ENCODE measurements around the gene C19orf47.

The C19orf47 gene

DNA sequence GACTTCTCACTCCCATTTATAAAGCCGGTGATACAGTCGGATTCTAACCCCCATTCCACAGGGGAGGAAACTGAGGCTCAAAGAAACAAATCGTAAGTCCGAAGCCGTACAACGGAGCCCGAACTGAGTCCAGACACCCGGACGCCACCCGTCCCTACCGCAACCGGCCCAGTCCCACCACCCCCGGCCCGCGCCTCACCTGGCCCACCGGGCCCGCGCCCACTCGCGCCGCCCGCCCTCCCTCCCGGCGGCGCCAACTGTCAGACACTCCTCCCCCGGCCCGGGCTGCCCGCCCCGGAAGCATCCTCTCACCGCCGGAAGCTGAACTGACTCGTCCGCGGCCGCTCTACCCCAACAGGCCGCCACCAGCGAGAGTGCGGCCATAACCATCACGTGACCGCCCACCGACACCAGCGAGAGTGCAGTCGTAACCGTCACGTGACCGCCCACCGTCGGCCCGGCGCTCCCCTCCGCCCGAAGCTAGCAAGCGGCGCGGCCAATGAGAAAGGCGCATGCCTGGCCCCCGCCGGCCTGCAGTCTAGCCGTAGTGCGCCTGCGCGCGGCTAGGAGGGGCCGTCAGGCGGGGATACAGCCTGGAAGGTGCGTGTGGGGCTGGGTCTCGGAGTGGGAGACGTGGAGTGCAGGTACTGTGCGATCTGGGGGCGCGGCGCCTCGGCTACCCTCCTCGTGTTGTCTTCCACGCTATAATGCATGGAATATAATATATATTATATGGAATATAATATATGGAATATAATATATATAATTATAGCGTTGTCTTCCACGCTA is at the start of gene C19orf47, which contains the start of gene PLD3:
TSS of gene C19orf47 (minus strand) at position 273 of the 789 bp plus-strand sequence. CDS start 6,540 bp downstream, outside the sequence.
TSS of gene PLD3 (plus strand) at position 571 of the 789 bp plus-strand sequence. CDS start 17,789 bp downstream, outside the sequence.
- DNase-seq: peak; percentile 80

- no peak for DNase-seq
Measured at GRCh38 chr19:40397568-40397906, 49.3 kb upstream of the C19orf47 start.

GRCh38 chr19:40396886-40397567 is 48.8 kb upstream of the C19orf47 start:
- DNase-seq: no peak

- no peak for DNase-seq
Measured at GRCh38 chr19:40395956-40396355, 47.8 kb upstream of the C19orf47 start.

- DNase-seq: no peak
Measured at GRCh38 chr19:40394816-40395210, 46.6 kb upstream of the C19orf47 start.

GRCh38 chr19:40393894-40394815 is 46.0 kb upstream of the C19orf47 start:
- DNase-seq: no peak

DNA sequence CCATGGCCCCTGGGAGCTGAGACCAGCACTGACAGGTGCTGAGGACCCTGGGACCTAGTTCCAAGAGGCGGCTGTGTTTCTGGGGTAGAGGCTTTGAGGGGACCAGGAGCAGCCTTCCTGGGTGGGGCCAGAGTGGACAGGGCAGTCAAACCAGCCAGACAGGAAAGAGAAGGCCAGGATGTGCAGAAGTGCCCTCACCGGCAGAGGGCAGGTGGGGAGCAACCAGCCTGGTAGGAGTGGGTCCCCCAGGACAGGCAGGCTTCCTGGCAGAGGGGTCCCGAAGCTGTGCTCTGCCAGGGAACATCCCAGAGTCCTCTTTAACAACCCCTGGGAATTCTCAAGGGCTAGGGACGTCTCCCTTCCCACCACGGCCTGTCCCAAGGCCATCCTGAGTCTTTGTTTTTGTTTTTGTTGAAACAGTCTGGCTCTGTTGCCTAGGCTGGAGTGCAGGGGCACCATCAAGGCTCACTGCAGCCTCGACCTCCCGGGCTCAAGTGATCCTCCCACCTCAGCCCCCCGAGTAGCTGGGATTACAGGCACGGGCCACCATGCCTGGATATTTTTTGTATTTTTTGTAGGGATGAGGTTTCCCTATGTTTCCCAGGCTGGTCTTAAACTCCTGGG is 44.8 kb upstream of the C19orf47 start:
- no peak for DNase-seq

DNA sequence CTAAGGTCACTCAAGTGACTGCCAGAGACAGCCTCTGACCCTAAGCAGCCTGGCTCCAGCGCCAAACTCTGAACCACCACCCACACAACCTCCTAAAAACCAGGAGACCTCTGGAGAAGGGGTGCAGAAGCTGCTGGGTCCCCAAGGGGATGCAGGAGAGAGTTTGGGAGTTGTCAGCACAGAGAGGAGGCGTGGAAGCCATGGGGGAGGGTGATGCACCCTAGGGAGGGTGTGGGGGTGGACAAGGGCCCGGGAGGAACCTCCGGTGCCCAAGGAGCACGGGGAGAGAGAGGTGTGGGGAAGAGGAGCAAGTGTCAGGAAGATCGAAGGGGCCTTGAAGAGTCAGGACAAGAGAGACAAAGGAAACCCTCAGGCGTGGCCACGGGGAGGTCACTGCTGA is 43.9 kb upstream of the C19orf47 start:
- DNase-seq: no peak

DNA sequence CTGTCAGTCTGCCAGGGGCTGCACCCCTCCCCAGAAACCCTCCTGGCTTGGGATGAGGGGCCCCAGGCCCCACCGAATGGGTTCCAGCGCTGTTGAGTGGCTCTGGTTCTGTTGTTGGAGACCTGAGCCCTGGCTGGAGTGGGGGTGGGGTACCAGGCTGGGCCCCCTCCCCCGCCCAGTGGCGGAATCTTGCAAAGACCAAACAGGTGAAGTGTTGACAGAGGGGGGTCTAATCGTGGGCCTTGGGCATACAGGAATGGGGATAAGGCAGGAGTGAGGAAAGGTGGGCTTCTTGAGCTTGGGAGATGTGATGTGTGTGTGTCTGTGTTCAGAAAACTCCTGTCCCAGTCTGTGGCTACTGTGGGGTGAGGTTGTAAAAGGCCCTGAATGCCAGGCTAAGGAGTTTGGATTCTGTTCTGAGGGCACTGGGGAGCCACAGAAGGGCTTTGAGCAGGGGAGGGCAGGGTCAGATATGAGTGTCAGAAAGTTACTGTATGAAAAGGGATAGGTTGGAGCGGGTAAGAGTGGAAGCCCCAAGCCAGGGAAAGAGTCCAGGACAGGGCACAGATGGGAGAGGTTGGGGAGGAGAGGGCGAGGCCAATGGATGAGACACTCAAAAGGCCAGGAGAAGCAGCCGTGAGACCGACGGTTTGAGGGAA is 42.0 kb upstream of the C19orf47 start, which contains the start of gene HIPK4:
TSS of gene HIPK4 (minus strand) at position 98 of the 659 bp plus-strand sequence. CDS start 279 bp downstream, outside the sequence.
- no peak for DNase-seq

DNA sequence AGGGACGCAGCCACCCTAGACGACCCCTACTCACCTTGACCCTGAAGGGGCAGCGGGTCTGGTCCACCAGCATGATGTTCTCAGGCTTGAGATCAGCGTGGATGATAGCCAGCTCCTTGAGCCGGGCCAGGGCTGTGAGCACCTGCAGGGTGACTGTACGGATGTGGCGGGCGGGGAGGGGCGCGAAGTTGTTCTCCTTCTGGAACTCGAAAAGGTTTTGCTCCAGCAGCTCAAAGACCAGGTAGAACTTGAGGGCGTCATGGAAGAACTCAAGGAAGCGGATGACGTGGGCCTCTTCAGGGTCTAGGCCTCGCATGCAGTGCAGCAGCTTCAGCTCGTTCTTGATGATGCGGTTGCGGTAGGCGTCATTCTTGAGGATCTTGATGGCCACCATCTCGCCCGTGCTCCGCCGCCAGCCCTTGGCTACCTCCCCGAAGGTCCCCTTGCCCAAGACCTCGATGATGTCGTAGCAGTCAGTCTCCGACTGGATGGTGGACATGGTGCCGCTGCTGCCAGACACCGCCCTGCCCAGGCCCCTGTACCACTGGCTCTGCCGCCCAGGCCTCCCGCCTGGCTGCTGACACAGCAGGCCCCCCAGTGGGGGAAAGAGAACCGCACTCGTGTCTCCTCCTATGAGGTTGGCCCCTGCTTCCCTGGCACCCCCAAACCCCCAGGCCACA is 41.3 kb upstream of the C19orf47 start:
- DNase-seq: no peak

DNA sequence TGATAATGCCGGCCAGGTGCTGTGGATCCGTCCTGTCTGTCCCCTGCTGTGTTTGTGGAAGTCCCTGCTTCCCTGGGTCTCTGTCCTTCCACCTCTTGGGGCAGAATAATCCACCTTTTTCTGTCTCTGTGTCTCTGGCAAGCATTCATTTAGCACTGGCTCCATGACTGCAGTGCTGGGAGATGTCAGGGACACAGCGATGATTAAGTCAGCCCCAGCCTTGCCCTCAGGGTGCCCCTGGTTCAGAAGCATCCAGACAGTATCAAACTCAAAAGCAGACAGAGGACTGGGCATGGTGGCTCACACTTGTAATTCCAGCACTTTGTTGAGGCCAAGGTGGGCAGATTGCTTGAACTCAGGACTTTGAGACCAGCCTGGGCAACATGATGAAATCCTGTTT is 40.3 kb upstream of the C19orf47 start:
- no peak for DNase-seq

GRCh38 chr19:40387155-40387554 is 39.0 kb upstream of the C19orf47 start:
- DNase-seq: no peak

DNA sequence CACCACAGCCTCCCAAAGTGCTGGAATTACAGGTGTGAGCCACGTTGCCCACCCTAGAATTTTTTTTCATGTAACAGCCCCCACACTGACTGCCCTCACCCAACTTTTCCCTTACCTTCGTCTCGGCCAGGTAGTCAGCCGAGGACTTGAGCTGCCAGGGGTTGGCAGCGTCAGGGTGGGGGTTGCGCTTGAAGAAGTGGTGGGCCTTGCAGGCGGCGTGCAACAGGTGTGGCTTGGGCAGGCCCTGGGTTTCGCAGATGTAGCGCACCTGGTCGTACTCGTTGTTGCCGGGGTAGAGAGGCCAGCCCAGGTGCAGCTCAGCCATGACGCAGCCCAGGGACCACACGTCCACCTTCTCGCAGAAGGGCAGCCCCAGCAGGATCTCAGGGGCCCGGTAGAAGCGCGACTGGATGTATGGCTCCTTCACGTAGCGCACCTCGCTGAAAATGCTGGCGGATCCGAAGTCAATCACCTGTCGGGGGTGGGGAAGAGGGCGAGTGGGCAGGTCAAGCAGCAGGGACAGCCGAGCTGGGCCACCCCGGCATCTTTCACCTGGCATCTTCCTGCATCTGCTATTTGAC is 35.6 kb upstream of the C19orf47 start:
- DNase-seq: no peak

- no peak for DNase-seq
Measured at GRCh38 chr19:40381321-40381720, 33.1 kb upstream of the C19orf47 start.

GRCh38 chr19:40380199-40381037 is 32.2 kb upstream of the C19orf47 start:
- no peak for DNase-seq

DNA sequence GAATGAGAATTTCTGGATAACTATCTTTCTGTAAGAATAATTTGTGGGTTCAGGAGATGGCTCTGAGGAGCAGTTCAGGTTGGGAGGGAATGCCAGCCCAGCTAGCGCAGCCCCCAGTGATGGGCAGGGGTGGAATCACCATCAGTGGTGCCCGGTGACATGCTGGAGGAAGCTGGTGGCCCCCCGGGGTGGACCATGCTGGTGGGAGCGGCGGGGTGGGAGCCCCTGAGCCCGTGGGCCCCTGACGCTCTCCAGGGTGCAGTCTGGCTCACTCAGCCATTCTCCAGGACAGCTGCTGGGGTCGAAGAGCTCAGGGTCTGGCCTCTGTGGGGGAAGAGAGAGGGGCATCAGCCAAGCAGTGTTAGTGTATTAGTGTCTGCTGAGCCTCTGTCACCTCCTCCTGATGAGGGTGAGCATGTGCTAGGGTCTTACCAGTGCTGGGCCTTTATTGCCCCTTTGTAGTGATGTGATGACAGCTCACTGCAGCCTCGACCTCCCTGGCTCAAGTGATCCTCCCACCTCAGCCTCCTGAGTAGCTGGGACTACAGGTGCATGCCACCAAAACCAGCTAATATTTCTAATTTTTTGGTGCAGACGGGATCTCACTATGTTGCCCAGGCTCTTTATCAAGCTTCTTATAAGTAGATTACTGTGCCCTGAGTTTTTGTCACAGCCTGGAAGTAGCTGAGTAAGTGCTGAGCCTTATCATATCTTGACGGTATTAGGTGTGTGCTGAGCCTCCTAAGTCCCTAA is 31.4 kb upstream of the C19orf47 start:
- no peak for DNase-seq

DNA sequence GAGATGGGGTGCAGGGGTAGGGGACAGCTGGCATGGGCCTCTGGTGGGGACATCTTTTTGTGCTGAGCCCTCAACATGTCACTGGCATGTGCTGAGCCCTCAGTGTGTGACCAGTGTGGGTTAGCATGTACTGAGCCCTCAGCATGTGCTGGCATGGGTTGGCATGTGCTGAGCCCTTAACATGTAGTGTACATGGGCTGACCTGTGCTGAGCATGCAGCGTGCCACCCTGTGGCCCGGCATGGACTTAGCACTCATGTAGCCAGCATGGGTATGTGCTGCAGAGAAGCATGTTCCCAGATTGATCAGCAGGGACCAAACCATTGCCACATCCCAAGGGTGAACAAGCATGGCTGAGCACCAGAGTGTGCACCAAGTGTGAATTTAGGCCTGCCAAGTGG is 30.3 kb upstream of the C19orf47 start:
- no peak for DNase-seq

GRCh38 chr19:40377876-40378385 is 29.7 kb upstream of the C19orf47 start:
- DNase-seq: no peak

DNA sequence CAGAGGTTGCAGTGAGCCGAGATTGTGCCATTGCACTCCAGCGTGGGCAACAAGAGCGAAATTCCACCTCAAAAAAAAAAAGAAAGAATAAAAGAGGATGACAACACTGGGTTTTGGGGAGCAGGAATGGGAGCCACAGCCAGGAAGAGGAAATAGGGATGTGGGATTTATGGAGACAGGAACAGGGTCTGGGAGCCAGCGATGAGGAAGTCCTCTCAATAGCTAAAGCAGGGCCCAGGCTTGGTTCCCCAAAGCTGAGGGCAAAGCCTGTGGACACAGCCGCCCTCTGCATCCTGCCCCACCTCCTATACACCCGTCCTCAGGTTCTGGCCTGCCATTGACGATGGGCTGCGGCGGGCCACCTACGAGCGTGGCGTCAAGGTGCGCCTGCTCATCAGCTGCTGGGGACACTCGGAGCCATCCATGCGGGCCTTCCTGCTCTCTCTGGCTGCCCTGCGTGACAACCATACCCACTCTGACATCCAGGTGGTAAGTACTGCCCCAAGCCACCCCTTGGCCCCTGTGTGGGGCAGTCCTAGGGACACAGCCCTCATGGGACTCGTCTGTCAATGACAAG is 28.2 kb upstream of the C19orf47 start:
- DNase-seq: no peak
